Bronchial epithelial cell (primary cell): ENCODE data around the gene CCDC112. TPM values are rescaled to one million over a fixed set of nuclear protein-coding genes. Genes with fewer than 3 reads are reported as not detected.
A peak's percentile ranks its signal among the peaks of the same experiment; 100 is the strongest.

Experiments used
- DNase-seq: peaks from one replicate; pipeline ENCODE4 v3.0.0-alpha.2; 2010; ENCODE audit warnings: low read depth
- FAIRE-seq: peaks from 2 replicates; lab custom pipeline; 2011; peaks lifted over from hg19 to GRCh38; lab: Jason Lieb, UNC
- H3K27me3 ChIP-seq: 2 replicates; pipeline ENCODE4 v1.5.1; 2011; ENCODE audit warnings: low read length; ENCODE audit not compliant: control insufficient read depth, insufficient read depth
- H3K36me3 ChIP-seq: 2 replicates; pipeline ENCODE4 v1.5.1; 2011; ENCODE audit warnings: low read length; ENCODE audit not compliant: control insufficient read depth, insufficient read depth
- H3K4me3 ChIP-seq: 2 replicates; pipeline ENCODE4 v1.5.1; 2011; ENCODE audit warnings: mild to moderate bottlenecking, low read depth, low read length, control low read depth
- CTCF ChIP-seq: IDR thresholded peaks from 2 replicates; pipeline ENCODE4 v1.5.1; 2011; ENCODE audit warnings: mild to moderate bottlenecking, moderate library complexity, low read length, control low read depth, inconsistent platforms; ENCODE audit not compliant: insufficient read depth, severe bottlenecking
- total RNA-seq: library from RNA; depleted of rRNA; stranded (reverse); fragments of >200 nt; gene quantifications from 2 replicates; pipeline ENCODE4 v1.2.1, GENCODE V29; 2014

The CCDC112 gene
- total RNA-seq, 1 donor from 2014 or later, result 4.5 TPM

- Histone ChIP-seq H3K4me3 (no peak overlapping the region), H3K36me3 (peaks cover 1% of the 10 kb centered on the region), H3K27me3 (no peaks in the 10 kb centered on the region)
- no peak for FAIRE-seq
- TF ChIP-seq CTCF, result no peak
- no peak for DNase-seq
Measured at GRCh38 chr5:115236599-115236998, 59.9 kb downstream of the CCDC112 start.

GRCh38 chr5:115231598-115231997 is 64.9 kb downstream of the CCDC112 start:
- FAIRE-seq (no peak), DNase-seq (no peak)
- Histone ChIP-seq H3K4me3 (no peak overlapping the region), H3K27me3 (no peaks in the 10 kb centered on the region), H3K36me3 (peaks cover 4% of the 10 kb centered on the region)
- no peak for TF ChIP-seq CTCF

GRCh38 chr5:115229606-115230005 is 66.8 kb downstream of the CCDC112 start:
- no peak for TF ChIP-seq CTCF
- FAIRE-seq, result no peak
- no peak overlapping the region for H3K4me3 ChIP-seq
- no peaks in the 10 kb centered on the region for H3K27me3 ChIP-seq
- peaks cover 4% of the 10 kb centered on the region for H3K36me3 ChIP-seq
- DNase-seq, result no peak

- Histone ChIP-seq H3K27me3 (no peaks in the 10 kb centered on the region), H3K4me3 (no peak overlapping the region), H3K36me3 (peaks cover 4% of the 10 kb centered on the region)
- DNase-seq, result no peak
- peak; percentile 55 for FAIRE-seq
- no peak for TF ChIP-seq CTCF
Measured at GRCh38 chr5:115227281-115227680, 69.2 kb downstream of the CCDC112 start.

Other genes starting within 250 kb of the CCDC112 start
- gene TRIM36, start 126.7 kb downstream of the CCDC112 start, total RNA-seq, result 0.53 and 0.77 TPM in 2 replicates
- gene PGGT1B, start 33.8 kb downstream of the CCDC112 start, total RNA-seq, result 18.4 and 28.9 TPM in 2 replicates
- 11.8 and 14.5 TPM in 2 replicates for gene FEM1C, start 248.1 kb upstream of the CCDC112 start, total RNA-seq